ENCODE measurements around the gene SMCHD1.

DNA sequence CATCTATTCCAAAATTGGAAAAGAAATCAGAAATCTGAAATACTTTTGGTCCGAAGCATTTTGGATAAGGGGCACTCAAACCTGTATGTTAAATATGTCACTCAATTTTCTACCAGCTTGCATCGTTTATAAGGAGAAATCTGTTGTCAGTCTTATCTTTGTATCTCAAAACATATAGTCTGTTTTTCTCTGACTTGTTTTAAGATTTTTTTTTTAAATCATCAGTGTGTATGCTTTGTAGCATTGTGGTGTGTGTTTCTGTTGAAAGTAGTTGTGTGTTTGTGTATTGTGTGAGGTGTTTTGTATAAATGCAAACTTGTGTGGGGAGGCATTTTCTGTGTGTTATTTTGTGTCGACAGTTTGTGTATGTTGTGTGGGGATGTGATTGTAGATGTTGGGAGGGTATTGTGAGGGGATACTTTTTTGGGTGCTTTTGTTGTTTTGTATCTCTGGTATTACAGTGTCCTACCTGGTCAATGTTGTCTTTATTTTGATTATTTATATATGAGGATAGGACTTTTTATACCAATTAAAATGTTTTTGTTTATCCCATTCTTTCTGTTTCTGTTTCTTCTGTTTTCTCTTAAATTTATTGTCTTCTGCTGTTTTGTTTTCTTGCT, 30.9 kb downstream of the SMCHD1 start:
- TF ChIP-seq, protein P1, sequence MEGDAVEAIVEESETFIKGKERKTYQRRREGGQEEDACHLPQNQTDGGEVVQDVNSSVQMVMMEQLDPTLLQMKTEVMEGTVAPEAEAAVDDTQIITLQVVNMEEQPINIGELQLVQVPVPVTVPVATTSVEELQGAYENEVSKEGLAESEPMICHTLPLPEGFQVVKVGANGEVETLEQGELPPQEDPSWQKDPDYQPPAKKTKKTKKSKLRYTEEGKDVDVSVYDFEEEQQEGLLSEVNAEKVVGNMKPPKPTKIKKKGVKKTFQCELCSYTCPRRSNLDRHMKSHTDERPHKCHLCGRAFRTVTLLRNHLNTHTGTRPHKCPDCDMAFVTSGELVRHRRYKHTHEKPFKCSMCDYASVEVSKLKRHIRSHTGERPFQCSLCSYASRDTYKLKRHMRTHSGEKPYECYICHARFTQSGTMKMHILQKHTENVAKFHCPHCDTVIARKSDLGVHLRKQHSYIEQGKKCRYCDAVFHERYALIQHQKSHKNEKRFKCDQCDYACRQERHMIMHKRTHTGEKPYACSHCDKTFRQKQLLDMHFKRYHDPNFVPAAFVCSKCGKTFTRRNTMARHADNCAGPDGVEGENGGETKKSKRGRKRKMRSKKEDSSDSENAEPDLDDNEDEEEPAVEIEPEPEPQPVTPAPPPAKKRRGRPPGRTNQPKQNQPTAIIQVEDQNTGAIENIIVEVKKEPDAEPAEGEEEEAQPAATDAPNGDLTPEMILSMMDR (IDR thresholded peaks at IDR 0.05) = no peak
- no peak for TF ChIP-seq POLR2A (IDR thresholded peaks at IDR 0.05)

Data from esophagus squamous epithelium (tissue), 4 donors.